NB4 (cell line): ENCODE results near the gene RHOD.

Experiments used
- TF ChIP-seq, protein P1 (sequence below): IDR thresholded peaks from one replicate; pipeline ENCODE4 v1.5.1; 2012; ENCODE audit warnings: low read depth, low read length
- TF ChIP-seq, protein P2 (sequence below): IDR thresholded peaks from 2 replicates; pipeline ENCODE4 v1.6.1; 2011; ENCODE audit warnings: low read depth, low read length

DNA sequence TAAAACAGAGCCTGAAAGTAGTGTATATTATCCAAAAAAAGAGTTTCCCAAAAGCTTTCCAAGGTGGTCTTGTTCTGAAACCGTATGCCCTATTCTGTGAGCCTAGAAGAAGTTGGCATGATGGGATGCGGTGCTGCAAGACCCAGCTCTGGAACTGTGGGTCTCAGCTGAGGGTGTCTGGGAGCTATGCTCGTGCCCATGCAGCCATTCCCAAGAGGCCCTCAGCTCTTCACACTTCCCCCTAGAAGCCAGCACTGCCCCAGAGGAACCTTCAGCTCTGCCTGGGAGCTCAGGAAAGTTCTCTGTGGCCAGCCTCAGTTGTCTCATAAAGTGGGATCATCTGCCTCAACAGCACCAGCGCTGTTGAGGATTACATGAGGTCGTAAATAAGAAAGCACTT, 40.1 kb upstream of the RHOD start:
- TF ChIP-seq, protein P1, sequence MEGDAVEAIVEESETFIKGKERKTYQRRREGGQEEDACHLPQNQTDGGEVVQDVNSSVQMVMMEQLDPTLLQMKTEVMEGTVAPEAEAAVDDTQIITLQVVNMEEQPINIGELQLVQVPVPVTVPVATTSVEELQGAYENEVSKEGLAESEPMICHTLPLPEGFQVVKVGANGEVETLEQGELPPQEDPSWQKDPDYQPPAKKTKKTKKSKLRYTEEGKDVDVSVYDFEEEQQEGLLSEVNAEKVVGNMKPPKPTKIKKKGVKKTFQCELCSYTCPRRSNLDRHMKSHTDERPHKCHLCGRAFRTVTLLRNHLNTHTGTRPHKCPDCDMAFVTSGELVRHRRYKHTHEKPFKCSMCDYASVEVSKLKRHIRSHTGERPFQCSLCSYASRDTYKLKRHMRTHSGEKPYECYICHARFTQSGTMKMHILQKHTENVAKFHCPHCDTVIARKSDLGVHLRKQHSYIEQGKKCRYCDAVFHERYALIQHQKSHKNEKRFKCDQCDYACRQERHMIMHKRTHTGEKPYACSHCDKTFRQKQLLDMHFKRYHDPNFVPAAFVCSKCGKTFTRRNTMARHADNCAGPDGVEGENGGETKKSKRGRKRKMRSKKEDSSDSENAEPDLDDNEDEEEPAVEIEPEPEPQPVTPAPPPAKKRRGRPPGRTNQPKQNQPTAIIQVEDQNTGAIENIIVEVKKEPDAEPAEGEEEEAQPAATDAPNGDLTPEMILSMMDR = no peak
- TF ChIP-seq, protein P2, sequence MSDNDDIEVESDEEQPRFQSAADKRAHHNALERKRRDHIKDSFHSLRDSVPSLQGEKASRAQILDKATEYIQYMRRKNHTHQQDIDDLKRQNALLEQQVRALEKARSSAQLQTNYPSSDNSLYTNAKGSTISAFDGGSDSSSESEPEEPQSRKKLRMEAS = no peak
